BJ (cell line): Measurements from ENCODE around the gene KIF6. TPM values are rescaled to one million over a fixed set of nuclear protein-coding genes. Genes with fewer than 3 reads are reported as not detected.

ENCODE experiments used
- CTCF ChIA-PET: fragments of 350-600 bp; formaldehyde crosslinking; extraction: SDS; loops from one replicate; lab custom pipeline; 2021; ENCODE audit warnings: antibody characterized with exemption, inconsistent platforms; lab: Yijun Ruan, JAX
- POLR2A ChIA-PET: fragments of 300-600 bp; sonication (Branson Sonifier 250); formaldehyde crosslinking; extraction: SDS; loops from one replicate; lab custom pipeline; 2021; ENCODE audit warnings: antibody characterized with exemption; lab: Charles Lee
- DNase-seq: peaks from one replicate; pipeline ENCODE4 v3.0.0-alpha.2; 2011; ENCODE audit warnings: low read depth
- H3K27me3 ChIP-seq: 2 replicates; pipeline ENCODE4 v1.6.0; 2011; ENCODE audit warnings: low read length; ENCODE audit not compliant: control insufficient read depth, insufficient read depth
- H3K36me3 ChIP-seq: 2 replicates; pipeline ENCODE4 v1.5.1; 2011; ENCODE audit warnings: low read length; ENCODE audit not compliant: control insufficient read depth, insufficient read depth
- H3K4me3 ChIP-seq: 2 replicates; pipeline ENCODE4 v1.5.1; 2011; ENCODE audit warnings: low read depth, mild to moderate bottlenecking, control low read depth, low read length
- polyA plus RNA-seq: library from polyadenylated mRNA; depleted of rRNA; stranded (reverse); fragments of >200 nt; gene quantifications from 2 replicates; pipeline ENCODE4 v1.2.3, GENCODE V29; 2011
- TF ChIP-seq, protein P1 (sequence below): IDR thresholded peaks from 2 replicates; pipeline ENCODE4 v1.5.1; 2011; ENCODE audit warnings: low read depth, mild to moderate bottlenecking, control low read depth, inconsistent platforms, low read length, moderate library complexity; ENCODE audit not compliant: insufficient read depth

The KIF6 gene
- polyA plus RNA-seq, 1 experiment = 0.56 TPM

DNA sequence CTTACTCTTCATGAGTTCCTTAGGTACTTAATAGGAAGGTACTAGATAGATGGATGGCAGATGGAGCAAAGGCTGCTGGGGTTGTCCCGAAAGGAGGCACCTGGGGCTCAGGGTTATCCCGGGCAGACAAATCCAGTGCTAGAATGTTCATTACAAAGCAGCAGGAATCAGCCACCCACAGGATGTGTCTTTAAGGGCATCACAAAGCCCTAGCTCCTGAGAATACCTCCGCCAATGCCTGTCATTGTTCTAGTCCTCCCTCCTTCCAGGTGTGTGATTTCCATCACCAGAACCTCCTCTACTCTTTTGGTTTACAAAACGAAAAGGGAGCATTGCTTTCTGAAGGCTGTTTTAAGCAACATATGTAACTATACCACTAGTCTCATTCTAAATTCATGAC, 138.1 kb downstream of the KIF6 start:
- TF ChIP-seq, protein P1, sequence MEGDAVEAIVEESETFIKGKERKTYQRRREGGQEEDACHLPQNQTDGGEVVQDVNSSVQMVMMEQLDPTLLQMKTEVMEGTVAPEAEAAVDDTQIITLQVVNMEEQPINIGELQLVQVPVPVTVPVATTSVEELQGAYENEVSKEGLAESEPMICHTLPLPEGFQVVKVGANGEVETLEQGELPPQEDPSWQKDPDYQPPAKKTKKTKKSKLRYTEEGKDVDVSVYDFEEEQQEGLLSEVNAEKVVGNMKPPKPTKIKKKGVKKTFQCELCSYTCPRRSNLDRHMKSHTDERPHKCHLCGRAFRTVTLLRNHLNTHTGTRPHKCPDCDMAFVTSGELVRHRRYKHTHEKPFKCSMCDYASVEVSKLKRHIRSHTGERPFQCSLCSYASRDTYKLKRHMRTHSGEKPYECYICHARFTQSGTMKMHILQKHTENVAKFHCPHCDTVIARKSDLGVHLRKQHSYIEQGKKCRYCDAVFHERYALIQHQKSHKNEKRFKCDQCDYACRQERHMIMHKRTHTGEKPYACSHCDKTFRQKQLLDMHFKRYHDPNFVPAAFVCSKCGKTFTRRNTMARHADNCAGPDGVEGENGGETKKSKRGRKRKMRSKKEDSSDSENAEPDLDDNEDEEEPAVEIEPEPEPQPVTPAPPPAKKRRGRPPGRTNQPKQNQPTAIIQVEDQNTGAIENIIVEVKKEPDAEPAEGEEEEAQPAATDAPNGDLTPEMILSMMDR = no peak
- H3K27me3 ChIP-seq = no peaks in the 10 kb centered on the region
- POLR2A ChIA-PET = no interaction called here
- H3K36me3 ChIP-seq = no peaks in the 10 kb centered on the region
- DNase-seq = no peak
- CTCF ChIA-PET = no interaction called here
- H3K4me3 ChIP-seq = no peak overlapping the region

- ChIA-PET POLR2A (no interaction called here), CTCF (no interaction called here)
- TF ChIP-seq, protein P1 = no peak
- Histone ChIP-seq H3K27me3 (no peaks in the 10 kb centered on the region), H3K4me3 (no peak overlapping the region), H3K36me3 (no peaks in the 10 kb centered on the region)
- DNase-seq = no peak
Observed at GRCh38 chr6:39585641-39586040, 139.6 kb downstream of the KIF6 start.

DNA sequence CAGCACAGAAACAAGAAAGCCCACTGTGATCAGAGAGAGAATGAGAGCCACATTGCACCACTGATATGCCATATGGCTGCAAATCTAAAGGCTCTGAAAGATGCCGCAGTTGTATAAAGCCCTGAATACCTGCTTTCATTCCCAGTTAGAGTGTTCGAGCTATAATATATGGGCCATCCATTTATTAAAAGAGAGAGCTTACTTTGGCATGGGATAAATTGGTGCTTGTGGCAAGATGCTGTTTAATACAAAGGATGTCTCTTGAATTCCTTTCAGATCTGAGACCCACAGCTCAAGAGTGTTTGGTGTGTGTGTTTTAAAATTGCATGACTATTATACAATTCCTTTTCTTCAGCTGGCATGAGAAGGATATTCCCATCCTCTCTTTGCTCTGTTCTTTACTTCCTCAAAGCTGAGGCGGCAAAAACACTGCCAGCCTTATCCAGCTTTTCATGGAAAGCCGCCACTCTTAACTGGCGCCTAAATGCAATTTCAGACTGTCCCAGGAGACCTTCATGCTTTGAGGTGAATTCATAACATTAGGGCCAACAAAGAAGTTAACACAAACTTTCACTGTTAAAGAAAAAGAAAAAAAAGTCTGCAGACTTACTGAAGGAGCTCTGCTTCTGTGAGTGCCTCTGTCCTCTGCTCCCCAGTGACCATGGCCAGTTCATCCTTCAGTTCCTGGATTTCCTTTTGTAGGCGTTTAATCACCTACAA, 147.6 kb downstream of the KIF6 start:
- POLR2A ChIA-PET = no interaction called here
- DNase-seq = no peak
- no peaks in the 10 kb centered on the region for H3K27me3 ChIP-seq
- CTCF ChIA-PET = no interaction called here
- H3K36me3 ChIP-seq = no peaks in the 10 kb centered on the region
- TF ChIP-seq, protein P1 = no peak
- H3K4me3 ChIP-seq = no peak overlapping the region

DNA sequence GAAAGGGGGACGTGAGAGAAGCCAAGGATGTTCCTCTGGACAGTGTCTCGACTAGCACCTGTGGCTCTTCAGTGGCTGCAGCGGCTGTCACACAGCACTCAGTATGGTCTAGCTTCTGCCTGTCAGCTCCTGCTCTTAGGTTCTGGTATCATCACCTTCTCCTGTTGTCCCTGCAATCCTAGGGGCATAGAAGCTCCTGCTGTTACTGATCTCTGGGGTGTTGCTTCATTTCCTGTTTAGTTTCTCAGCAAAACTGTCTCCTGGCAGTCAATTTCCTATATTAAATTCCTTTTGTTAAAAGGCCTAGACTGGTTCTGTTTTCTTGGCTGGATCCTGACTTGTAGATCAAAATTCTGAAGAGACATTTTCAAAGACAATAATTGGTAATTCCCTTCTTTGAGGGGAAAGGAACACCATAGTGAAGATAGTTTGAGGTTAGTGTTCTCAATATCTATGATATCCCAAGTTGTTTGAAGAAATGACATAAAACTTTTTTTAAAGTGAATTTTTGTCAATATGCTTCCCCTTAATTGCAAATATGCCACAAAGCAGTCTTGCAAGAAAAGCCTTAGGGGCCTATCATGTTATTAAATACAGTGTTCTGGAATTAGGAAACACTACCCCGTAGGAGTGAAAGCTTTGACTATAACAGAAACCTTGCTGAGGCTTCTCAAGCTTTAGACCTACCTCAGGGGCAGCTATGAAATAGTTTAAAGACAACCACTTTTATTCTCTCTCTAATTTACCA, 148.5 kb downstream of the KIF6 start:
- ChIA-PET CTCF (no interaction called here), POLR2A (no interaction called here)
- Histone ChIP-seq H3K36me3 (no peaks in the 10 kb centered on the region), H3K27me3 (no peaks in the 10 kb centered on the region), H3K4me3 (no peak overlapping the region)
- DNase-seq = no peak
- TF ChIP-seq, protein P1 = no peak

DNA sequence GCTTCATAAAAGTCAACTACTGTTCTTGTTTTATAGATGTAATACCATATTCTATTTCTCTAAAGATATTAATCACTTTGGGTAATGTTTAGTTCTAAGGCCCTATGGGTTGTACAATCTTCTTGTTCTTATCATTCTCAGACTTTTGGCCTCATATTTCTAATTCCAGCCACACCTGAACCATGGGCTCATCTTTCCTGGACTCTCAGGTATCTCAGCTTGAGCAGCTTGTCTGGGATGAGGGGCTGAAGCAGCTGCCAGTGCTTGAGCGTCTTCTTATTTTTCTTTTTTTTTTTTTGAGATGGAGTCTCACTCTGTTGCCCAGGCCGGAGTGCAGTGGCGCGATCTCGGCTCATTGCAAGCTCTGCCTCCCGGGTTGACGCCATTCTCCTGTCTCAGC, 150.2 kb downstream of the KIF6 start:
- ChIA-PET POLR2A (no interaction called here), CTCF (no interaction called here)
- Histone ChIP-seq H3K36me3 (no peaks in the 10 kb centered on the region), H3K27me3 (no peaks in the 10 kb centered on the region), H3K4me3 (no peak overlapping the region)
- TF ChIP-seq, protein P1 = no peak
- DNase-seq = no peak
